ENCODE measurements around the gene CCDC196. TPM values are rescaled to one million over a fixed set of nuclear protein-coding genes. Genes with fewer than 3 reads are reported as not detected.

The CCDC196 gene
- total RNA-seq, 1 donor from 2014 or later = not detected

- Mint-ChIP-seq H3K36me3 (ENCODE audit: low read depth) (peaks cover 9% of the 10 kb centered on the region), H3K27ac (no peak overlapping the region), H3K27me3 (peaks cover 6% of the 10 kb centered on the region), H3K4me3 (peak overlapping the region; percentile 84), H3K4me1 (peaks cover 30% of the 10 kb centered on the region), H3K9me3 (no peaks in the 10 kb centered on the region)
- TF ChIP-seq CTCF (IDR thresholded peaks at IDR 0.05) = no peak
- DNase-seq = no peak
- ChIA-PET POLR2A (interaction anchor here (0.6 kb wide), 1 partner anchor 212 kb away, joined by 7 read pairs; no protein-coding TSS in a partner anchor), CTCF (no interaction called here)
- intact Hi-C loops (cut with micrococcal nuclease) = loop anchor here (5.0 kb wide), 4 partner anchors 102 to 1968 kb away; partner anchors contain the start of genes FNTB and HSPA2
- no peak for ATAC-seq (ENCODE audit: low read depth)
Observed at GRCh38 chr14:66509874-66510273, 23.7 kb downstream of the CCDC196 start.

GRCh38 chr14:66511849-66512248 is 25.7 kb downstream of the CCDC196 start:
- Mint-ChIP-seq H3K27ac (no peak overlapping the region), H3K4me1 (peaks cover 33% of the 10 kb centered on the region), H3K4me3 (no peak overlapping the region), H3K36me3 (ENCODE audit: low read depth) (peaks cover 9% of the 10 kb centered on the region), H3K27me3 (peaks cover 6% of the 10 kb centered on the region), H3K9me3 (no peaks in the 10 kb centered on the region)
- CTCF ChIA-PET = no interaction called here
- intact Hi-C loops (cut with micrococcal nuclease) = no loop called here
- TF ChIP-seq CTCF (IDR thresholded peaks at IDR 0.05) = no peak
- DNase-seq = no peak
- no peak for ATAC-seq (ENCODE audit: low read depth)
- POLR2A ChIA-PET = no interaction called here

- Mint-ChIP-seq H3K27ac (no peak overlapping the region), H3K27me3 (peaks cover 6% of the 10 kb centered on the region), H3K4me3 (no peak overlapping the region), H3K9me3 (peaks cover 5% of the 10 kb centered on the region), H3K36me3 (ENCODE audit: low read depth) (no peaks in the 10 kb centered on the region), H3K4me1 (peaks cover 33% of the 10 kb centered on the region)
- CTCF ChIA-PET = no interaction called here
- intact Hi-C loops (cut with micrococcal nuclease) = no loop called here
- ATAC-seq (ENCODE audit: low read depth) = no peak
- POLR2A ChIA-PET = interaction anchor here (1.5 kb wide), 1 partner anchor 9 kb away, joined by 3 read pairs; no protein-coding TSS in a partner anchor
- no peak for TF ChIP-seq CTCF (IDR thresholded peaks at IDR 0.05)
- no peak for DNase-seq
Observed at GRCh38 chr14:66514213-66514612, 28.0 kb downstream of the CCDC196 start.

- POLR2A ChIA-PET = no interaction called here
- ATAC-seq (ENCODE audit: low read depth) = no peak
- H3K4me1 Mint-ChIP-seq = peaks cover 24% of the 10 kb centered on the region
- no peaks in the 10 kb centered on the region for H3K36me3 Mint-ChIP-seq (ENCODE audit: low read depth)
- CTCF ChIA-PET = no interaction called here
- no peak for TF ChIP-seq CTCF (IDR thresholded peaks at IDR 0.05)
- no peak overlapping the region for H3K27ac Mint-ChIP-seq
- intact Hi-C loops (cut with micrococcal nuclease) = no loop called here
- no peak for DNase-seq
- no peaks in the 10 kb centered on the region for H3K27me3 Mint-ChIP-seq
- H3K9me3 Mint-ChIP-seq = peaks cover 2% of the 10 kb centered on the region
- H3K4me3 Mint-ChIP-seq = no peak overlapping the region
Observed at GRCh38 chr14:66530526-66530925, 44.4 kb downstream of the CCDC196 start.

- intact Hi-C loops (cut with micrococcal nuclease) = no loop called here
- Mint-ChIP-seq H3K27me3 (no peaks in the 10 kb centered on the region), H3K4me1 (peaks cover 9% of the 10 kb centered on the region), H3K27ac (no peak overlapping the region), H3K9me3 (no peaks in the 10 kb centered on the region), H3K36me3 (ENCODE audit: low read depth) (no peaks in the 10 kb centered on the region), H3K4me3 (no peak overlapping the region)
- CTCF ChIA-PET = no interaction called here
- ATAC-seq (ENCODE audit: low read depth) = no peak
- DNase-seq = no peak
- POLR2A ChIA-PET = no interaction called here
- no peak for TF ChIP-seq CTCF (IDR thresholded peaks at IDR 0.05)
Observed at GRCh38 chr14:66539034-66539433, 52.9 kb downstream of the CCDC196 start.
